ENCODE measurements around the gene WRAP53.

GRCh38 chr17:7697828-7698588, 9.7 kb downstream of the WRAP53 start:
- TF ChIP-seq CTCF (conservative IDR thresholded peaks at IDR 0.05; ENCODE audit: low read length) (no peak), EZH2phosphoT487 (IDR thresholded peaks at IDR 0.05; ENCODE audit: borderline replicate concordance, low read depth, low read length) (no peak)
